ENCODE measurements around the gene PBX1.

Gene PBX1

GRCh38 chr1:164654200-164654599 lies 95.2 kb downstream of the PBX1 start:
- no peak overlapping the region for H3K4me3 ChIP-seq (ENCODE audit: low read depth, low read length)
- TF ChIP-seq, protein P1, sequence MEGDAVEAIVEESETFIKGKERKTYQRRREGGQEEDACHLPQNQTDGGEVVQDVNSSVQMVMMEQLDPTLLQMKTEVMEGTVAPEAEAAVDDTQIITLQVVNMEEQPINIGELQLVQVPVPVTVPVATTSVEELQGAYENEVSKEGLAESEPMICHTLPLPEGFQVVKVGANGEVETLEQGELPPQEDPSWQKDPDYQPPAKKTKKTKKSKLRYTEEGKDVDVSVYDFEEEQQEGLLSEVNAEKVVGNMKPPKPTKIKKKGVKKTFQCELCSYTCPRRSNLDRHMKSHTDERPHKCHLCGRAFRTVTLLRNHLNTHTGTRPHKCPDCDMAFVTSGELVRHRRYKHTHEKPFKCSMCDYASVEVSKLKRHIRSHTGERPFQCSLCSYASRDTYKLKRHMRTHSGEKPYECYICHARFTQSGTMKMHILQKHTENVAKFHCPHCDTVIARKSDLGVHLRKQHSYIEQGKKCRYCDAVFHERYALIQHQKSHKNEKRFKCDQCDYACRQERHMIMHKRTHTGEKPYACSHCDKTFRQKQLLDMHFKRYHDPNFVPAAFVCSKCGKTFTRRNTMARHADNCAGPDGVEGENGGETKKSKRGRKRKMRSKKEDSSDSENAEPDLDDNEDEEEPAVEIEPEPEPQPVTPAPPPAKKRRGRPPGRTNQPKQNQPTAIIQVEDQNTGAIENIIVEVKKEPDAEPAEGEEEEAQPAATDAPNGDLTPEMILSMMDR (IDR thresholded peaks at IDR 0.05; ENCODE audit: insufficient read depth, low read depth, low read length, missing control alignments), result no peak
- DNase-seq (ENCODE audit: low read depth), result no peak

- TF ChIP-seq, protein P1 (IDR thresholded peaks at IDR 0.05; ENCODE audit: insufficient read depth, low read depth, low read length, missing control alignments), result no peak
- DNase-seq (ENCODE audit: low read depth), result no peak
Measured at GRCh38 chr1:164658864-164659263, 99.9 kb downstream of the PBX1 start.

GRCh38 chr1:164659621-164660411 lies 100.8 kb downstream of the PBX1 start:
- DNase-seq (ENCODE audit: low read depth), result no peak
- no peak overlapping the region for H3K4me3 ChIP-seq (ENCODE audit: low read depth, low read length)
- TF ChIP-seq, protein P1 (IDR thresholded peaks at IDR 0.05; ENCODE audit: insufficient read depth, low read depth, low read length, missing control alignments), result no peak

More at GRCh38 chr1:164658864-164659263, 99.9 kb downstream of the PBX1 start:
- H3K4me3 ChIP-seq (ENCODE audit: low read depth, low read length), result no peak overlapping the region

DNA sequence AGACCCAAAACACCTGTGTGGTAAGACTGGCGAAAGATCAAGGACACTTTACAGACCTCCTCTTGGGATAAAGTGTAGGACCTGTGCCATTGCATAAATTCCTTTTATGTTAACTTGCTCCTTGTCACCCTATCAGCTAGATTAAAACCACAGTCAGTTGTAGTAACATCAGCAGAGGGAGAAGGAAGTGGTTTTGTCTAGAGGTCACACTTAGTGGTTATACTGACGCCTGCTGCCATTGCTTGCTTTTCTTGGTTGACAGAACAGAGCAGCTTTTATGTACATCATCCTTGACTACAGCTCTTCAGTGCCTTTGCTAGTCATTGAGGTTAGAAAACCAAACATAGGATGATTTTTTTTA lies 101.4 kb downstream of the PBX1 start:
- H3K4me3 ChIP-seq (ENCODE audit: low read depth, low read length), result no peak overlapping the region
- TF ChIP-seq, protein P1 (IDR thresholded peaks at IDR 0.05; ENCODE audit: insufficient read depth, low read depth, low read length, missing control alignments), result no peak
- DNase-seq (ENCODE audit: low read depth), result peak; percentile 50

GRCh38 chr1:164660775-164661174 lies 101.8 kb downstream of the PBX1 start:
- TF ChIP-seq, protein P1 (IDR thresholded peaks at IDR 0.05; ENCODE audit: insufficient read depth, low read depth, low read length, missing control alignments), result no peak
- no peak for DNase-seq (ENCODE audit: low read depth)
- no peak overlapping the region for H3K4me3 ChIP-seq (ENCODE audit: low read depth, low read length)

- no peak for DNase-seq (ENCODE audit: low read depth)
- H3K4me3 ChIP-seq (ENCODE audit: low read depth, low read length), result no peak overlapping the region
- TF ChIP-seq, protein P1 (IDR thresholded peaks at IDR 0.05; ENCODE audit: insufficient read depth, low read depth, low read length, missing control alignments), result no peak
Measured at GRCh38 chr1:164662462-164662861, 103.5 kb downstream of the PBX1 start.

DNA sequence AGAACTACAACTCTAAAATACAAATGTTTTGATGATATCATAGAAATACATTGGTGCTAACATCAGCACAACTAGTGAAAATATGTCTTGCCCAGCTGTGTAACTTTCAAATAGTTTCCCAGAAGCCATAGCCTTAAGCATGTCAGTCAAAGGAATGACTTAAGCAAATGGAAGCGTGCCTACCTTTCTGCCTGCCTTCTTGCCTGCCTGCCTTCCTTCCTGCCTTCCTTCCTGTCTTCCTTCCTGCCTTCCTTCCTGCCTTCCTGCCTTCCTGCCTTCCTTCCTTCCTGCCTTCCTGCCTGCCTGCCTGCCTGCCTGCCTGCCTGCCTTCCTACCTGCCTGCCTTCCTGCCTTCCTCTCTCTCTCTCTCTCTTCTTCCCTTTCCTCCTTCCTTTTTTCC lies 104.0 kb downstream of the PBX1 start:
- no peak overlapping the region for H3K4me3 ChIP-seq (ENCODE audit: low read depth, low read length)
- DNase-seq (ENCODE audit: low read depth), result no peak
- TF ChIP-seq, protein P1 (IDR thresholded peaks at IDR 0.05; ENCODE audit: insufficient read depth, low read depth, low read length, missing control alignments), result no peak

All from GM12865 (cell line).